Stimulated activated CD8-positive, alpha-beta memory T cell treated with anti-CD3 and anti-CD28 coated beads, Interleukin-7, amount 100 ng/mL, for 1 hour (primary cell): ENCODE data around the gene CRLF2.
"Not testable (repeated sequence)": the region's sequence is repeated elsewhere in the genome, so short reads cannot be mapped to it uniquely, and the experiment has no call there.

Experiments used
- DNase-seq, 2 donors: peaks; one replicate each; pipeline ENCODE4 v3.0.0-alpha.2; 2020; ENCODE audit warnings: low read depth in 2 of 2

CRLF2 gene

DNA sequence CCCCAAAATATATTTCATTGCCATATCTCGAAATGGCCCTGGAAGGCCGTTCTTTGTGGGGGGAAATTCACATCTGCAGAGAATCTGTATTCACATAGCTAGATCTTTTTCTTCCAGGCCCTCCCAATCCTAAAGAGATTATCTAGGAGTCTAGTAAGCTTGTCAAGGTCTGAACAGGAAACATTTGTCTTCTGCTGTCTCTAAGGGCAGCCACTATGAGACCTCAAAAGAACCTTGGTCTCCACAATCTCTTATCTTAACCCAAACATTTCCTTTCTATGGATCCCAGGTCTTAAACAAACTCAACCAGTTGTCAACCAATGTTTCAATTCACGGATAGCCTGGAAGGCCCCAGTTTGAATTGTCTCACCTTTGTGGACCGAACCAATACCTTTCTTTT is 45.0 kb downstream of the CRLF2 start:
- DNase-seq: no peak

DNA sequence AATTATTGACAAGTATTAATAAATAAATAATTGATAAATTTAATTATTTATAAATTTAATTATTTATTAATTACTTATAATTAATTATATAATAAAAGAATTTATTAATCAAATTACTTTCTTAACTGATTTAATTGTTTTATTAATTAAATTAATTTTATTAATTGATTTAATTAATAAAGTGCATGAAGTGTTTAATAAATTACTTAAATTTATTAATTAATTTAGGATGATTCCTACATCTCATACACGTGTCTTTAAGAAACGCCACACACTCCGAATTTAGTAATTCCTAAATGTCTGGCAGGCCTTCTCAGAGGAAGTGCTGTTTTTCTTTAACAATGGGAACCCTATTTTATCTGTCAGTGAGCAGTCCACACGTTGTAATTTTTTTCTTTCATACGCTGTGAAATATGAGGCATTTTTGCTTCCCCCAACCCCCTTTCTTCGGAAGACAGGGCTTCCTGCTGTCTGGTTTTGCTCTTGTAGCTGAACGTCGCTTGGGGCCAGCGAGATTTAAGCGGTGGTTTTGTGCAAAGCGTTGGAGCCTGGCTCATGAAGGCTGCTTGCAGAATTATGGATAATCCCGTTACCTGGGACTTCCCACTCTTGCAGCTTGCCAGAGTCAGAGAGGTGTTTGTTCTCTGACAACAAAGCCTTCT is 46.8 kb downstream of the CRLF2 start:
- DNase-seq: no peak

DNA sequence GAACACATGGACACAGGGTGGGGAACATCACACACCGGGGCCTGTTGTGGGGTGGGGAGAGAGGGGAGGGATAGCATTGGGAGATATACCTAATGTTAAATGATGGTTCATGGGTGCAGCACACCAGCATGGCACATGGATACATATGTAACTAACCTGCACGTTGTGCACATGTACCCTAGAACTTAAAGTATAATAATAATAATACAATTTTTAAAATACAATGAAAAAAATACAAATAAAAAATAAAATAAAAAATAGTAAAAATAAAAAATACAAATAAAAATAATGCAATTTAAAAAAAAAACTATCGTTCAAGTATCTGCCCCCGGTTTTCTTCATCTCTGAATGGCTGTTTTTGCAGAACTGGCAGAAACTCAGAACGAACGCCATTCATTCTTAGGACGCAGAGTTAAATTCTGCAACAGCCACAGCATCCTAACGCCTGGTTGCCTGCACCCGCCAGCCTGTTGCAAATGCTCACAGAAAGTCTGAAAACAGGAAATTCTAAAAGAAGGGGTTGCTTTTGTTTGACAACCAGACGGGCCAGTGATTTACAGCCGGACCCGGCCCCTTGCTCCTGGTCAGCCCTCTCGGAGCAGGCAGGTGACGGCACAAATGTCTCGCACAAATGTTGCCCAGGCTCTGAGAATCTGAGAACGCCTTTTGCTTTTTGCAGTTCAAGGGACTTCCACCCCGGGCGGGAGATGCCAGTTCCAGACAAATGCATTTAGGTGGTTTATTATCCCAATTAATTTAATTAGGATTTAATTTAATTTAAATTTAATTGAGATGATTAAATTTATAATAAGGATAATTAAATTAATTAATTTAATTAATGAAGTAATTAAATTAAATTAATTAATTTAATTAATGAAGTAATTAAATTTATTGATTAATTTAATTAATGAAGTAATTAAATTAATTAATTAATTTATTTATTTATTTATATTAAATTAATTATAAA is 47.8 kb downstream of the CRLF2 start:
- DNase-seq: no peak

DNA sequence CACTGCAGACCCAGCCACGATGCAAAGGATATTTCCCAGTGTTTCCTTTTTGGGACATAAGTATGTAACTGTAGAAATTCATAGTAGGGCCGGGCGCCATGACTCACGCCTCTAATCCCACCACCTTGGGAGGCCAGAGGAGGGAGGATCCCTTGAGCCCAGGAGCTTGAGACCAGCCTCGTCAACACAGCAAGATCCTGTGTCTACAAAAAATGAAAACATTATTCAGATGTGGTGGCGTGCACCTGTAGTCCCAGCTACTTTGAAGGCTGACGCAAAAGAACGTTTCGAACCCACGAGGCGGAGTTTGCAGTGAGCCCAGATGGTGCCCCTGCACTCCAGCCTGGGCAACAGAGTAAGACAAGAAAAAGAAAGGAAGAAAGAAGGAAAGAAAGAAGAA is 49.2 kb downstream of the CRLF2 start:
- DNase-seq: no peak

DNA sequence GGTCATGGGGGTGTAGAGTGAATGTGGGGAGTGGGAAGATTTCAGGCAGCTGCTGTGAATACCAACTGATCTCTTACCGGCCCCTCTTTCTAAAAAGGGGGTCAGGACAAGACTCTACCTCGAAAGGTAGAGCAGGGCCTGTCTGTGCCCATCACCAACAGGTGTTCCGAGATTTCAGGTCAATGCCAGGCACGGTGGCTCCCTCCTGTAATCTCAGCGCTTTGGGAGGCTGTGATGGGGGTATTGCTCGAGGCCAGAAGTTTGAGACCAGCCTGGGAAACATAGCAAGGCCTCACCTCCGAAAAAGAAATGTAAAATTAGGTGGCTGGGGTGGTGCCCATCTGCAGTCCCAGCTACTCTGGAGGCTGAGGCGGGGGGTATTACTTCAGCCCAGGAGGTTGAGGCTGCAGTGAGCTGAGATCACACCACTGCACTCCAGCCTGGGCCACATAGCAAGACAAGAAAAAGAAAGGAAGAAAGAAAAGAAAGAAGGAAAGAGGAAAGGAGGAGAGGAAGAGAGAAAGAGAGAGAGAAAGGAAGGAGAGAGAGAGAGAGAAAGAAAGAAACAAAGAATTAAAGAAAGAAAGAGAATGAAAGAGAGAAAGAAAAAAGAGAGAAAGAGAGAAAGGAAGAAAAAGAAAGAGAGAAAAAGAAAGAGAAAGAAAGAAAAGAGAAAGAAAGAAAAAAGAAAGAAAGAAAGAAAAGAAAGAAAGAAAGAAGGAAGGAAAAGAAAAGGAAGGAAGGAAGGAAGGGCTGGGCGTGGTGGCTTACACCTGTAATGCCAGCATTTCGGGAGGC is 50.1 kb downstream of the CRLF2 start:
- no peak for DNase-seq

DNA sequence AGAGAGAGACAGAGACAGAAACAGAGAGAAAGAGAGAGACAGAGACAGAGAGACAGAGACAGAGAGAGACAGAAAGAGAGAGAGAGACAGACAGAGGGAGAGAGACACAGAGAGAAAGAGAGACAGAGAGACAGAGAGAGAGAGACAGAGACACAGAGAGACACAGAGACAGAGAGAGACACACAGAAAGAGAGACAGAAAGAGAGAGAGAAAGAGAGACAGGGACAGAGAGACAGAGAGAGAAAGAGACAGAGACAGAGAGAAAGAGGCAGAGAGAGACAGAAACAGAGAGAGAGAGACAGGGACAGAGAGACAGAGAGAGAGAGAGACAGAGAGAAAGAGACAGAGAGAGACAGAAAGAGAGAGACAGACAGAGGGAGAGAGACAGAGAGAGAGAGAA is 52.9 kb downstream of the CRLF2 start:
- DNase-seq: no peak

DNA sequence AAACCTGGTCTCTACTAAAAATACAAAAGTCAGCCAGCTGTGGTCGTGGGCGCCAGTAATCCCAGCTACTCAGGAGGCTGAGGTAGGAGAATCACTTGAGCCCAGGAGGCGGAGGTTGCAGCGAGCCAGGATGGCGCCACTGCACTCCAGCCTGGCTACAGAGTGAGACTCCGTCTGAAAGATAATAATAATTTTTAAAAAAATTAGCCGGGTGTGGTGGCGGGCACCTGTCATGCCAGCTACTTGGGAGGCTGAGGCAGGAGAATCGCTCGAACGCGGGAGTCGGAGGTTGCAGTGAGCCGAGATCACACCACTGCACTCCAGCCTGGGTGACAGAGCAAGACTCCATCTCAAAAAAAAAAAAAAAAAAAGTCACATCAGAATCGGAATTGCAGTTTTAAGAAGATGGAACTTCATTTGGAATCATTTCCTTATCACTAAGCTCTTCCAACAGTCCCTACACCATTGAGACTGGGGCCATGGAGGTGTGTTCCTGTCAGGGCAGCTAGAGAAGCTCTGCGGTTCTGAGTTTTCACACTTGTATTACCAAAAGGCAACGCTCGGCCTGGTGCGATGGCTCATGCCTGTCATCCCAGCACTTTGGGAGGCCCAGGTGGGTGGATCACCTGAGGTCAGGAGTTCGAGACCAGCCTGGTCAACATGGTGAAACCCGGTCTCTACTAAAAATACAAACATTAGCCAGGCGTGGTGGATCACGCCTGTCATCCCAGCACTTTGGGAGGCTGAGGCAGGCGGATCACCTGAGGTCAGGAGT is 55.6 kb downstream of the CRLF2 start:
- DNase-seq: not testable (repeated sequence)

DNA sequence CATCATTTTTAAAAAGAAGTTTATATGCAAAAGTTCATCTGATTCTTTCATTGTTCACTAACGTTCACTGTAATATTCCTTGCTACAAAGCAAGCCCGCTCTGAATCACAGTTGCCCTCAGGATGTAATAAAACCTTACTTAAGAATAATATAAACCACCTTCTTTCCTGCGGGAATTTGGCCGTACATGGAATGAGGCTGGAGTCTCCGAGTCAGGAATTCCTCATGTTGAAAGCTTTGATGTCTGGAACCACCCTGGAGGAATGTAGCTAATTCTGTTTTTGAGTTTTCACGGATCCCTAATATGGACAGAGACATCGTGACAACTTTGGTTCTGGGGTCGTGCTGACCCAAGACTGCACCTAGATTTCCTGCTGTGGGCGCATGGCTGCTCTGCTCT is 58.5 kb downstream of the CRLF2 start:
- DNase-seq: no peak

DNA sequence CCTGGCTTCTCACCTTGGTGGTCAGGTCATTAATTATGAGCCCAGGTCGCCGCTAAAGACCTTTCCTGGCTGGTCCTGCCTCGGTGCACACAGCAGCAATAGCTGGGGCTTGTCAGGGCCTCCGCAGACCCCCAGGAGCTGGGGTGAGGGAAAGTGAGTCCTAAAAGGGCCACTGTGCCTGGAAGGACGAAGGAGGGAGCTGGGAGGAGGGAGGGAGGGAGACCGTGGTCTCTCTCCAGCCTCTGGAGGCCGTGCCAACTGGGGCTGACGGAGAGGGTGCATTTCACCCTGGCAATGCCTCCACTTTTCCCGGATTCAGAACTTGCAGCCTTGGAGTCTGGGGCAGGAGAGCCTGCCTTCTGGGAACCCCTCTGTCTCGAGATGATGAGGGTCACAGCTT is 60.4 kb downstream of the CRLF2 start:
- no peak for DNase-seq

DNA sequence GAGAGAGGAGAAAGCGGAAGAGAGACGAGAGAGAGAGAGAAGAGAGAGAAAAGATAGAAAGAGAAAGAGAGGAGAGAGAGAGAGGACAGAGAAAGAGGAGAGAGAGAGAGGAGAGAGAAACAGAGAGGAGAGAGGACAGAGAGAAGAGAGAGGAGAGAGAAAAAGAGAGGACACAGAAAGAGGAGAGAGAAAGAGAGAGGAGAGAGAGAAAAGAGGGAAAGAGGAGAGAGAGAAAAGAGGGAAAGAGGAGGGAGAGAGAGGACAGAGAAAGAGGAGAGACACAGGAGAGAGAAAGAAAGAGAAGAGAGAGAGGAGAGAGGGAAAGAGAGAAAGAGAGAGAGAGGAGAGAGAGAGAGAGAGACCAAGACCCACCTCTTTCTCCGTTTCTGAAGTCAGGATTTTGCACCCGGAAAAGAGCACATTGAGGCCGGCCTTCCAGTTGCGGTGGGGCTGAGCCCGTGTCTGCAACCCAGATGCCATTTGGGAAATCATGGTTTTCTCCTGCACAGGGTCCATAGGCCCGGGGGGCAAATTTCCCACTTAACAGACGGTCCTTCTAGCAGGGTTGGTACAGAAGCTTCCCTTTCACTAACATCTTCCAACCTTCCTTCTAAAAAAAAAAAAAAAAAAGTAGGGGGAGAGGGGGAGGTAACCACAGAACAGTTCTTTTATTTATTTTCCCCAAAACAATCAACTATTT is 60.9 kb downstream of the CRLF2 start:
- no peak for DNase-seq

DNA sequence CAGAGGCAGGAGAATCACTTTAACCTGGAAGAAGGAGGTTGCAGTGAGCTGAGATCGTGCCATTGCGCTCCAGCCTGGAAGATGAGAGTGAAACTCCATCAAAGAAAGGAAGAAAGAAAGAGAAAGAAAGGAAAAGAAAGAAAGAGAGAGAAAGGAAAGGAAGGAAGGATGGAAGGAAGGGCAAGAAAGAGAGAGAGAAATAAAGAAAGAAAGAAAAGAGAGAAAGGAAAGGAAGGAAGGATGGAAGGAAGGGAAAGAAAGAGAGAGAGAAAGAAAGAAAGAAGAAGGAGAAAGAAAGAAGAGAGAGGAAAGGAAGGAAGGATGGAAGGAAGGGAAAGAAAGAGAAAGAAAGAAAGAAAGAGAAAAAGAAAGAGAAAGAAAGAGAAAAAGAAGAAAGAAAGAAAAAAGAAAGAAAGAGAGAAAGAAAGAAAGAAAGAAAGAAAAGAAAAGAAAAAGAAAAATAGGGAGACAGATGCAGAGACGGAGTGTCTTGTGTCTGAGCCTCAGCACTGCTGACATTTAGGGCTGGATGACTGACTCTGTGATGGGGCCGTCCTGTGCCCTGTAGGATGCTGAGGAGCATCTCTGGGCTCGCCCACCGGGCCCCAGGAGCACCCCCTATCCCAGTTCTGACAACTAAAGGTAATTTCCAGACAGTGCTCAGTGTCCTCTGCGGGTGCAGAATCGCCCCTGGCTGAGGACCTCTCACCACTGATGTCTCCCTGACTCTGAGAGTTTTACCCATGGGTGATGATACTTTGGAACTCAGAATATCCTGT is 61.7 kb downstream of the CRLF2 start:
- DNase-seq: no peak

DNA sequence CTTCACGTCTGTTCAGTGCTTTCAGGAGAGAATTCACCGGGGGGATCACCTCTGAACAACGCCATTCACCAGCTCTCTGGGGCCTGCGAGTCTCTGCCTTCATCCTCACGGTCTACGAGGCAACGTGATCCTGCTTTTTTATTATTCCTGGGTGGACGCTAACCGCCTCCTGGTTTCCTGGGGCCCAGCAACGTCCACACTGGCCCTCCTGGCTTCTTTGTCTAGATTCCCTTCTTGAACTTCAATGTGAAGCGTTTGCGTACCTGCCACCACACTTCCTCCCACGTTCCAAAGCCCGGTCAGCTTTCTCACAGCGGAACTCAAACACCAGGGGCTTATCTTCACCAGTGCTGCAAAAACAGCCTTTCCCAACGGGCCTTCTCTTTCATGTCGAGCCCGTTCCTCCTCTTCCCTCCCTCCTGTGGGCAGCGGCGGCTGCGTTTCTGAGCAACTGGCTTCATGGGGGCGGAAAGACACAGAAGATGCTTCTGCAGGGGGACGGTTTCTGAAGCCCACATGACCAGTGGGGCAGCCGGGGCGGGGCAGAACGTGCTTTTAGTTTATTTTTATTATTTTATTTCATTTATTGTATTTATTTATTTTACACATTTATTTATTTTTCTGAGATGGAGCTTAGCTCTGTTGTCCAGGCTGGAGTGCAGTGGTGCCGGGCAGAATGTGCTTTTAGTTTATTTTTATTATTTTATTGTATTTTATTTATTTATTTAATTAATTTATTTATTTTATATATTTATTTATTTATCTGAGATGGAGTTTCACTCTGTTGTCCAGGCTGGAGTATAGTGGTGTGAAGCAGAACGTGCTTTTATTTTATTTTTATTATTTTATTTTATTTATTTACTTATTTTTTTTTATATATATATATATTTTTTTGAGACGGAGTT is 64.6 kb downstream of the CRLF2 start:
- no peak for DNase-seq

DNA sequence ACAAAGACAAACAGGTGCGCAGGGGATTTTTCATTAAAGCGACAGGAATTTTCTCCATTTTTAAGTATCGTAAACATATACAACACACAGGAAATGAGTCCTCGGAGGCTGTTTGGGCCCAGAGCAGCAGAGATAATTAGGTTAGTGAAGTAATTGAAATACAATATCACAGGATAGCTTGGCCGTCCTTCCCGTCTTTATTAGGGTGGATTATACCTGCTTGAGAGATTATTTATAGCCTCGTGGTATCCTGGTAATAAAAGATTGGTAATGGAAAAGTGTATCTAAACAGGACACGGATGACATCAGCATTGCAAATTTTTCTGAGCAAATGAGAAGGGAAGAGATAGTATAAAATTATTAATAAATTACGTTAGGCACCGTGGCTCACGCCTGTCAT is 68.2 kb downstream of the CRLF2 start:
- no peak for DNase-seq
